Stimulated activated CD4-positive, alpha-beta T cell treated with anti-CD3 and anti-CD28 coated beads, Interleukin-4, amount 100 ng/mL, for 4 hours (primary cell): ENCODE measurements around the gene ADD2.
A peak's percentile ranks its signal among the peaks of the same experiment; 100 is the strongest.
"Not testable (repeated sequence)": the region's sequence is repeated elsewhere in the genome, so short reads cannot be mapped to it uniquely, and the experiment has no call there.

Source experiments
- DNase-seq, 2 experiments: peaks; one replicate each; pipeline ENCODE4 v3.0.0-alpha.2; 2020

Gene ADD2

GRCh38 chr2:70670202-70670601 is 97.8 kb downstream of the ADD2 start:
- no peak for DNase-seq

GRCh38 chr2:70668911-70669310 is 99.1 kb downstream of the ADD2 start:
- DNase-seq: no peak

GRCh38 chr2:70668432-70668831 is 99.6 kb downstream of the ADD2 start:
- no peak for DNase-seq

- peak in 1 of 2 experiments; percentile 31 for DNase-seq
Observed at GRCh38 chr2:70664525-70664924, 103.5 kb downstream of the ADD2 start.

- DNase-seq: no peak
Observed at GRCh38 chr2:70663411-70663810, 104.6 kb downstream of the ADD2 start.

- no peak for DNase-seq
Observed at GRCh38 chr2:70659551-70659950, 108.4 kb downstream of the ADD2 start.

- DNase-seq: no peak
Observed at GRCh38 chr2:70658476-70658875, 109.5 kb downstream of the ADD2 start.

GRCh38 chr2:70657246-70657645 is 110.8 kb downstream of the ADD2 start:
- DNase-seq: no peak

GRCh38 chr2:70656421-70657010 is 111.5 kb downstream of the ADD2 start:
- peak in 1 of 2 experiments; percentile 45 for DNase-seq

- no peak for DNase-seq
Observed at GRCh38 chr2:70655786-70656185, 112.2 kb downstream of the ADD2 start.

- DNase-seq: not testable (repeated sequence)
Observed at GRCh38 chr2:70655211-70655610, 112.8 kb downstream of the ADD2 start.

- no peak for DNase-seq
Observed at GRCh38 chr2:70651727-70652126, 116.3 kb downstream of the ADD2 start.

GRCh38 chr2:70651014-70651413 is 117.0 kb downstream of the ADD2 start:
- DNase-seq: no peak

GRCh38 chr2:70648961-70649360 is 119.0 kb downstream of the ADD2 start:
- no peak for DNase-seq

GRCh38 chr2:70647873-70648481 is 120.0 kb downstream of the ADD2 start:
- peak; percentile 60 to 72 for DNase-seq

GRCh38 chr2:70646420-70646818 is 121.6 kb downstream of the ADD2 start:
- no peak for DNase-seq

- no peak for DNase-seq
Observed at GRCh38 chr2:70645733-70646419, 122.1 kb downstream of the ADD2 start.

GRCh38 chr2:70643715-70644114 is 124.3 kb downstream of the ADD2 start:
- DNase-seq: no peak

- DNase-seq: no peak
Observed at GRCh38 chr2:70641263-70641784, 126.7 kb downstream of the ADD2 start.

GRCh38 chr2:70639841-70640436 is 128.1 kb downstream of the ADD2 start:
- DNase-seq: no peak

GRCh38 chr2:70638561-70638960 is 129.4 kb downstream of the ADD2 start:
- no peak for DNase-seq

- no peak for DNase-seq
Observed at GRCh38 chr2:70633508-70633907, 134.5 kb downstream of the ADD2 start.

GRCh38 chr2:70632966-70633365 is 135.0 kb downstream of the ADD2 start:
- no peak for DNase-seq

GRCh38 chr2:70632388-70632787 is 135.6 kb downstream of the ADD2 start:
- no peak for DNase-seq
